Neutrophil (primary cell): ENCODE measurements around the gene VSIG8.
A peak's percentile ranks its signal among the peaks of the same experiment; 100 is the strongest.

Experiments used
- H3K27ac ChIP-seq: fragments of 200-600 bp; sonication (generic); 2 replicates; pipeline ENCODE4 v1.5.1; 2016; ENCODE audit warnings: mild to moderate bottlenecking, moderate library complexity
- H3K27me3 ChIP-seq: fragments of 200-600 bp; sonication (generic); 2 replicates; pipeline ENCODE4 v1.6.0; 2016; ENCODE audit warnings: mild to moderate bottlenecking
- H3K36me3 ChIP-seq: fragments of 200-600 bp; sonication (generic); 2 replicates; pipeline ENCODE4 v1.5.1; 2017
- H3K4me1 ChIP-seq, 2 experiments: fragments of 200-600 bp in 1 of 2; sonication (generic) in 1 of 2; 1 replicate in 1 of 2; 2 replicates in 1 of 2; pipeline versions ENCODE4 v1.5.1 to v1.6.1; 2013 to 2016; ENCODE audit warnings: low read depth in 1 of 2, low read length in 1 of 2, mild to moderate bottlenecking in 1 of 2, moderate library complexity in 1 of 2; ENCODE audit not compliant: control insufficient read depth in 1 of 2, insufficient read depth in 1 of 2
- H3K4me3 ChIP-seq, 2 experiments: fragments of 200-600 bp in 1 of 2; sonication (generic) in 1 of 2; 1 replicate in 1 of 2; 2 replicates in 1 of 2; pipeline ENCODE4 v1.5.1; 2013 to 2016; ENCODE audit warnings: low read depth in 1 of 2, low read length in 1 of 2, mild to moderate bottlenecking in 1 of 2, moderate library complexity in 1 of 2
- H3K9me3 ChIP-seq: fragments of 200-600 bp; sonication (generic); 2 replicates; pipeline ENCODE4 v1.5.1; 2016
- CTCF ChIP-seq: fragments of 200-600 bp; sonication (generic); IDR thresholded peaks from 2 replicates; pipeline ENCODE4 v1.5.1; 2016; ENCODE audit warnings: antibody characterized with exemption

VSIG8 gene

DNA sequence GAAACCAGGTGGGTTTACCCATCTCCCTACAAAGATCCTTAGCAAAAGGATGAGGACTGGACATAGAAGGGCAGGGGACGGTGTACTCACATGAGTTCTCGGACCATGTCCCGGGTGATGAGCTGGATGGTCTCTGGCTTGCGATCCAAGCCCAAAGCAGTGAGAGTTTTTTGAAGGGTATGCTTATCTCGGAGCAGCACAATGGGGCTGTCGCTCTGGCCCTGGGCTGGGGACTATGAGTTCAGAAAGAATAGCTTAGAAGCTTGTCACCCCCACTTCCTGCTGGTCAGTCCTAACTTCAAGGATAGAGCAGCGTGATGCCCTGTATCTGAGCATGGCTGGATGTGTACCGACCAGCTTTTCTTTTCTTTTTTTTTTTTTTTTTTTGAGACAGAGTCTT lies 27.9 kb upstream of the VSIG8 start:
- TF ChIP-seq CTCF, result no peak
- Histone ChIP-seq H3K4me3 (peak overlapping the region; percentile 26 to 38), H3K36me3 (no peaks in the 10 kb centered on the region), H3K27ac (peak overlapping the region; percentile 77), H3K4me1 (peaks cover 32 to 49% of the 10 kb centered on the region in 2 experiments), H3K27me3 (no peaks in the 10 kb centered on the region), H3K9me3 (no peaks in the 10 kb centered on the region)

- Histone ChIP-seq H3K27me3 (no peaks in the 10 kb centered on the region), H3K27ac (peak overlapping the region; percentile 77), H3K4me3 (peak overlapping the region; percentile 26 to 38), H3K9me3 (no peaks in the 10 kb centered on the region), H3K4me1 (peaks cover 27 to 44% of the 10 kb centered on the region in 2 experiments), H3K36me3 (no peaks in the 10 kb centered on the region)
- TF ChIP-seq CTCF, result peak; percentile 13
Observed at GRCh38 chr1:159889821-159890252, 27.4 kb upstream of the VSIG8 start.

- Histone ChIP-seq H3K4me3 (peak overlapping the region in 1 of 2 experiments; percentile 38), H3K4me1 (peaks cover 27 to 44% of the 10 kb centered on the region in 2 experiments), H3K9me3 (no peaks in the 10 kb centered on the region), H3K27ac (peak overlapping the region; percentile 77), H3K27me3 (no peaks in the 10 kb centered on the region), H3K36me3 (no peaks in the 10 kb centered on the region)
- no peak for TF ChIP-seq CTCF
Observed at GRCh38 chr1:159889202-159889601, 26.7 kb upstream of the VSIG8 start.

DNA sequence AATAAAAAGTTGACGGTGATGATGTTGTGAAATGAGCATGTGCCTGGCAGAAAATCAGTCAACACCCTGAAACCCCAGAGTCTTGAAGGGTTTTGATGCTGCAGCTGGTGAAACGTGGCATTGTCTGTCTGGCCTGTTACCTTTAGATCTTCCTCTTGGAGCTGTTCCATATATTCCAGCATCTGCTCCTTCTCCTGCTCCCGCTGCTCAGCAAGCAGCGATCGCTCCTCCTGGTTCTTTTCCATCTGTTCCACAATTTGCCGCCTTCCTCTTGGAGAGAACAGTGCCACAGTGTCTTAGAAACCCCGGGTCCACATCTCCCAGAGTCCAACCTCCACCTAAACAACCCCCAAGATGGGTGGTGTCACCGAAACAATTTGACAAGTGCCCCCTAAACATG lies 21.8 kb upstream of the VSIG8 start:
- TF ChIP-seq CTCF, result no peak
- Histone ChIP-seq H3K4me3 (no peak overlapping the region), H3K4me1 (peaks cover 35 to 51% of the 10 kb centered on the region in 2 experiments)

DNA sequence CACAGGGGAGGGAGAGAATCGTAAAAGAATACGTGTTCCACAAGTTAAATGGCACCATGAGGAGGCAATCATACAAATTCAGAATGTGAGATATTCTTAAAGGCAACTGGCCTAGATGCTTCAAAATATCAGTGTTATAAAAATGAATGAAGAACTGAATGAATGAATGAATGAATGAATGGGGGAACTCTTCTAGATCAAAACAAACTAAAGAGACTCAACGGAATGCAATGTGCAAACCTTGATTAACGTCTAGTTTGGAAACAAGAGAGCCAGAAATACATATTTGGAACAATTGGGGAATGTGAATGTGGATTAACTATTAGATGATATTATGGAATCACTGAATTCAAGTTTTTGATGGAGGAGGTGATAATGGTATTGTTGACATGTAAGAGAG lies 20.7 kb upstream of the VSIG8 start:
- Histone ChIP-seq H3K4me3 (no peak overlapping the region), H3K9me3 (no peaks in the 10 kb centered on the region), H3K36me3 (no peaks in the 10 kb centered on the region), H3K4me1 (peaks cover 43 to 49% of the 10 kb centered on the region in 2 experiments), H3K27ac (peak overlapping the region; percentile 75), H3K27me3 (no peaks in the 10 kb centered on the region)
- TF ChIP-seq CTCF, result no peak

More for the DNA sequence above, 21.8 kb upstream of the VSIG8 start:
- no peaks in the 10 kb centered on the region for H3K27me3 ChIP-seq
- no peaks in the 10 kb centered on the region for H3K9me3 ChIP-seq
- no peaks in the 10 kb centered on the region for H3K36me3 ChIP-seq
- H3K27ac ChIP-seq, result no peak overlapping the region

DNA sequence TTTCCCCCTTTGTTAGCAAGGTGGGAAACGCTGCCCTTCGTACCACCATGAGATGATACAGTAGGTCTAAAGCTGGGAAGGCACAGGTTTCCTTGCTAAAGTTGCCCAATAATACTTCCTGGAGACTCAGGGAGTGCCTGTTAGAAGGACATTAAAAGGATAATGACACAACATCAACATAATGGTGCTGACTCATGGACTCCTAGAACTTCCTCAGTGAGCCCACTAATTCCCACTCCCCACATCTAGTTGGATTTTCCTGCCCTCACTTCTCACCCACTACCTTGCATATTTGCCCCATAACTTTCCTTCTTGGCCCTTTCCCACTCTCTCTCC lies 20.0 kb upstream of the VSIG8 start:
- no peak for TF ChIP-seq CTCF
- Histone ChIP-seq H3K9me3 (no peaks in the 10 kb centered on the region), H3K4me3 (no peak overlapping the region), H3K4me1 (peaks cover 47 to 55% of the 10 kb centered on the region in 2 experiments), H3K27ac (peak overlapping the region; percentile 75), H3K36me3 (no peaks in the 10 kb centered on the region), H3K27me3 (no peaks in the 10 kb centered on the region)
